Midbrain (tissue), 1 donor: ENCODE measurements around the gene DGKB.

Source experiments
- DNase-seq: peaks from one replicate; lab custom pipeline; 2025; lab: John Stamatoyannopoulos, UW

Gene DGKB

GRCh38 chr7:14902589-14903067 lies at the start of gene DGKB:
TSS of gene DGKB (minus strand) at chr7:14902751.
- DNase-seq = peak; percentile 28

- no peak for DNase-seq
Observed at GRCh38 chr7:14950013-14950412, 47.5 kb upstream of the DGKB start.

GRCh38 chr7:14938181-14938580 lies 35.6 kb upstream of the DGKB start:
- no peak for DNase-seq

- DNase-seq = no peak
Observed at GRCh38 chr7:14937581-14937980, 35.0 kb upstream of the DGKB start.

- peak; percentile 25 for DNase-seq
Observed at GRCh38 chr7:14936554-14936953, 34.0 kb upstream of the DGKB start.

GRCh38 chr7:14934839-14935238 lies 32.3 kb upstream of the DGKB start:
- no peak for DNase-seq

- no peak for DNase-seq
Observed at GRCh38 chr7:14931511-14932215, 29.1 kb upstream of the DGKB start.

GRCh38 chr7:14924398-14924797 lies 21.8 kb upstream of the DGKB start:
- DNase-seq = no peak

GRCh38 chr7:14911077-14911476 lies 8.5 kb upstream of the DGKB start:
- DNase-seq = no peak

- DNase-seq = no peak
Observed at GRCh38 chr7:14908697-14909096, 6.1 kb upstream of the DGKB start.

- DNase-seq = no peak
Observed at GRCh38 chr7:14905764-14906163, 3.2 kb upstream of the DGKB start.

- DNase-seq = no peak
Observed at GRCh38 chr7:14900051-14900450, 2.5 kb downstream of the DGKB start.

GRCh38 chr7:14899030-14899429 lies 3.5 kb downstream of the DGKB start:
- DNase-seq = no peak

GRCh38 chr7:14896461-14896860 lies 6.1 kb downstream of the DGKB start:
- no peak for DNase-seq

GRCh38 chr7:14894826-14895225 lies 7.7 kb downstream of the DGKB start:
- no peak for DNase-seq

- no peak for DNase-seq
Observed at GRCh38 chr7:14892961-14893360, 9.6 kb downstream of the DGKB start.

- no peak for DNase-seq
Observed at GRCh38 chr7:14891289-14891688, 11.3 kb downstream of the DGKB start.

- peak; percentile 32 for DNase-seq
Observed at GRCh38 chr7:14888962-14889361, 13.6 kb downstream of the DGKB start.

- no peak for DNase-seq
Observed at GRCh38 chr7:14886533-14886932, 16.0 kb downstream of the DGKB start.

- DNase-seq = no peak
Observed at GRCh38 chr7:14875941-14876587, 26.5 kb downstream of the DGKB start.

- DNase-seq = no peak
Observed at GRCh38 chr7:14871880-14872279, 30.7 kb downstream of the DGKB start.

GRCh38 chr7:14870394-14870793 lies 32.2 kb downstream of the DGKB start:
- no peak for DNase-seq

GRCh38 chr7:14868937-14869336 lies 33.6 kb downstream of the DGKB start:
- no peak for DNase-seq

- no peak for DNase-seq
Observed at GRCh38 chr7:14861456-14861855, 41.1 kb downstream of the DGKB start.
